OCI-LY7 (cell line): ENCODE results near the gene LPAR2.

ENCODE experiments used
- EZH2phosphoT487 ChIP-seq: fragments of 200-600 bp; sonication (generic); IDR thresholded peaks from 2 replicates; pipeline ENCODE4 v1.6.1; 2018; ENCODE audit warnings: low read depth, borderline replicate concordance, mild to moderate bottlenecking, mixed run types, antibody characterized with exemption, low read length, moderate library complexity, mixed read lengths
- TF ChIP-seq, protein P1 (sequence below): fragments of 200-600 bp; sonication (generic); conservative IDR thresholded peaks from 2 replicates; pipeline ENCODE4 v1.5.1; 2014; ENCODE audit warnings: mild to moderate bottlenecking, antibody characterized with exemption, low read length, moderate library complexity, mixed read lengths

DNA sequence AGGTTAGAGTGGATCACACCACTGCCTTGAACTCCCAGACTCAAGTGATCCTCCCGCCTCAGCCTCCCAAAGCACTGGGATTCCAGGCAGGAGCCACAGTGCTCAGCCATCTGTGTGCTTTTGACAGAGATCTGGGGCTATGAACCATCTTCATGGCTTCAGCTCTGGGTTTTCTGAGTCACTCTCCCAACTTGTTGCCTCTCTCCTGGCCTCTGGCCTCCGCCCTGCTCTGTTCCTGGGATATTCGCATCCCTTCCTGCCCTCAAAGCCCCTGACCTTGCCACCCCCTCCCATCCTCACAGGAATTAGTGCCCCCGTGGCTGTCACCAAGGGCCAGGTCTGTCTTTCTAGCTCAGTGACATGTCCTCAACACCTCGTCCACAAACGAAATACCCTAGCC is 21.1 kb upstream of the LPAR2 start:
- TF ChIP-seq, protein P1, sequence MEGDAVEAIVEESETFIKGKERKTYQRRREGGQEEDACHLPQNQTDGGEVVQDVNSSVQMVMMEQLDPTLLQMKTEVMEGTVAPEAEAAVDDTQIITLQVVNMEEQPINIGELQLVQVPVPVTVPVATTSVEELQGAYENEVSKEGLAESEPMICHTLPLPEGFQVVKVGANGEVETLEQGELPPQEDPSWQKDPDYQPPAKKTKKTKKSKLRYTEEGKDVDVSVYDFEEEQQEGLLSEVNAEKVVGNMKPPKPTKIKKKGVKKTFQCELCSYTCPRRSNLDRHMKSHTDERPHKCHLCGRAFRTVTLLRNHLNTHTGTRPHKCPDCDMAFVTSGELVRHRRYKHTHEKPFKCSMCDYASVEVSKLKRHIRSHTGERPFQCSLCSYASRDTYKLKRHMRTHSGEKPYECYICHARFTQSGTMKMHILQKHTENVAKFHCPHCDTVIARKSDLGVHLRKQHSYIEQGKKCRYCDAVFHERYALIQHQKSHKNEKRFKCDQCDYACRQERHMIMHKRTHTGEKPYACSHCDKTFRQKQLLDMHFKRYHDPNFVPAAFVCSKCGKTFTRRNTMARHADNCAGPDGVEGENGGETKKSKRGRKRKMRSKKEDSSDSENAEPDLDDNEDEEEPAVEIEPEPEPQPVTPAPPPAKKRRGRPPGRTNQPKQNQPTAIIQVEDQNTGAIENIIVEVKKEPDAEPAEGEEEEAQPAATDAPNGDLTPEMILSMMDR = no peak
- no peak for TF ChIP-seq EZH2phosphoT487
